ENCODE measurements around the gene LYSMD2.
"Not testable (repeated sequence)": the region's sequence is repeated elsewhere in the genome, so short reads cannot be mapped to it uniquely, and the experiment has no call there.

The LYSMD2 gene, protein sequence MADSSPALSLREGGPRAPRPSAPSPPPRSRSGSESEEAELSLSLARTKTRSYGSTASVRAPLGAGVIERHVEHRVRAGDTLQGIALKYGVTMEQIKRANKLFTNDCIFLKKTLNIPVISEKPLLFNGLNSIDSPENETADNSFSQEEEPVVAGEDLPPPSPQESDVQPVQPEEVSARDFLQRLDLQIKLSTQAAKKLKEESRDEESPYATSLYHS

DNA sequence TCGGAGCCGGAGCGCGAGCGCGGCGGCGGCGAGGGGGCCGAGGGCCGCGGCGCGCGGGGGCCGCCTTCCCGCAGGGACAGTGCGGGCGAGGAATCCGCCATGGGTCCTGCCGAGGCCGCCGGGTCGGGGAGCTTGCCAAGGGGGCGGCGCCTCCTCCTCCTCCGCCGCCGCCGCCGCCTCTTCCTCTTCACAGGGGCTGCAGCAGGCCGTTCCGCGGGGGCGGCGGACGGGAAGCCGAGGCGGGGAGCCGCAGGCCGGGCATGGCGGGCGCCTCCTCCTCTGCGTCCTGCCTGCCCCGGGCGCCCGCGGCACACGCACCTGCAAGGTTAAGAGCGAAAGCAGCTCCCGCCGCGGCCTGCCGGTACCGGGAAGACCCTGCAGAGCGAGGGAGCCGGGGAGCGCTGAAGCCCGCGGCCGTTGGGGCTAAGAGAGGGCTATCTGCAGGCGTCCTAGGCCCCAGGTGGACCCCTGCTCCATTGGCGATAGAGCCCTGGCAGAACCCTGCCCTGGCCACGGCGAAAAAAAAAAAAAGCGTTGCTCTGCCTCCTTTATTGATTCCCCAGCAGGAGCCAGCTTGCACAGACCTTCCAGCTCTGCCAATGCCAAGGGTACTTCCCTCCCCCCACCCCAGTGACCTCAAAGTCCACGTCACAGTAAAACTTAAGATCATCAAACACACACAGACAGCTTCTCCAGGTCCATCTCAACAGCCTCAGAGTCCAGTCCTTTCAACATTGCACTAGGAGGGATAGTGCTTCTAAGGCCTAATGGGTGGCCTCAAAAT lies at the start of gene LYSMD2:
Gene LYSMD2, minus strand, starts transcription at position 134 of the 784 bp plus-strand sequence. Its CDS starts 33 bp downstream, at position 101.
- no peak for DNase-seq

DNA sequence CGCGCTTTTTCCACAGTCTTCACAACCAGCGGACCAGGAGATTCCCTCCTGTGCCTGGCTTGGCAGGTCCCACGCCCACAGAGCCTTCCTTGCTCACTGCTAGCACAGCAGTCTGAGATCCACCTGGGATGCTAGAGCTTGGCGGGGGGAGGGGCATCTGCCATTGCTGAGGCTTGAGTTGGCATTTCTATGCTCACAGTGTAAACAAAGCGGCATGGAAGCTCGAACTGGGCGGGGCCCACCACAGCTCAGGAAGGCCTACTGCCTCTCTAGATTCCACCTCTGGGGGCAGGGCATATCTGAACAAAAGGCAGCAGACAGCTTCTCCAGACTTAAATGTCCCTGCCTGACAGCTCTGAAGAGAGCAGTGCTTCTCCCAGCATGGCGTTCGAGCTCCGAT lies 49.7 kb upstream of the LYSMD2 start:
- not testable (repeated sequence) for DNase-seq

DNA sequence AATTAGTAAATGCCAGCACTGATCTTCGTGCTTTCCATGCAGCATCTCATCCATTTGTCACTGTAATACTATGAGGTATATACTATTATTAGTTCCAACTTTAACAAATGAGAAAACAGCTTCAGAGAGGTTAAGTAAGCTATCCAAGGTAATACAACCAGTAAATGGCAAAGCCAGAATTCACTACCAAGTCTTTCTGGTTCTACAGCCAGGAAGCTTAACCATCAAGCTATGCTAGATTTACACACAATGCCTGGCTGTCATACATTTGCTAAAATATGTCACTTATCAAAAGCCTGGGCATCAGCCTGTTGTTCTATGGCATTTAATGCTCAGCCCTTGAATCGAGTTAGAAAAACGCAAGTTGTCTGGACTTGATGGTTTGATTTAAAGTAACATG lies 46.5 kb upstream of the LYSMD2 start:
- DNase-seq = no peak

DNA sequence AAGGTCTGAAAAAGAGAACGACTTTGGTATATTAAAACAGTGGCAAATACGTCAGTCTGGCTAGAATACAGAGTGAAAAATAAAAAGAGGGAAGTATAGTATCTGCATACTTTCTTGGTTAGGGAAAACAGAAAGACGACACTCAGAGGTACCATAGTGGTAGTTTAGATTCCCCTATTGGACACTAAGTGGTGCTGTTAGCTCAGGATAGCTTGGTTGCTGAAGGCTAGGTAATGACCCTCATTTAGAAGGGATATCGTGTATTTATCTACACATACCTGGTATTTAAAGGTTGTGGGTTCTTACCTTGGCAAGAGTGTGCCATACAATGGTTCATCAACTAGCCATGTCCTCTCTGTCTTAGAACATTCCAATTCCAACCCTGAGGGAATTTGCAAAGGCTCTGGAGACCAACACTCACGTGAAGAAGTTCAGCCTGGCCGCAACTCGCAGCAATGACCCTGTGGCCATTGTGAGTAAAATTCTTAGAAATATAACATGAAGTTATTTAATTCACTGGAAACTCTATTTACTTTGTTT lies 45.0 kb upstream of the LYSMD2 start:
- no peak for DNase-seq

DNA sequence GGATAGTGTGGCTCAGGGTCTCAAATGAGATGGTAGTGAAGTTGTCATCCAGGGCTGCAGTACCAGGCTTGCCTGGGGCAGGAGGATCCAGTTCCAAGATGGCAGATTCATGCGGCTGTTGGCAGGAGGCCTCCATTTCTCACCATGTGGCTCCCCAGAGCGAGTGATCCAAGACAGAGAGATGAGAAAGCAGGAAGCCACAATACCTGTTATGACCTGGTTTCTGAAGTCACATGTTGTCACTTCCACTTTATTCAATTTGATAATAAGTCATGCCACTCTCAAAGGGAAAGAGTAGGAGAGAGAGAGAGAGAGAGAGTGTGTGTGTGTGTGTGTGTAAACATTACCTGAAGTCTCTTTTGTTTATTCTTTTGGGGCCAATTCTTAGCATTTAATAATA lies 44.1 kb upstream of the LYSMD2 start:
- DNase-seq = no peak

DNA sequence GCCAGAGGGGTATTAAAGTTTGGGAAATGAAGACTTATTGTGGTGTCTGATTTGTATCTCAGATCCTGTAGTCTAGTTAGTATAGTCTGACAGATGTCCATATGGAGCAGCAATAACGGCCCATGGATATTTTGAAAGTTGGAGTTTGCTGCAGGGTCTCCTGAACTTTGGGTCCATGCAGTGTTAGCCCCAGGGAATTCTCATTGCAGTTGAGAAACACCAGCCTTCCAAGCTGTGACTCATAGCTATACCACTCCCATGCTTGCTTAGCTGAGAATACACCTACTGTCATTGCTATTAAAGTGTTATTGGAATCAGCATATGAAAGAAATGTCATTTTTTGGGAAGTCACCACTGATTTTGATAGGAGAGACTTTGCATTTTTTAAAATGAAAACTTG lies 43.2 kb upstream of the LYSMD2 start:
- DNase-seq = no peak

DNA sequence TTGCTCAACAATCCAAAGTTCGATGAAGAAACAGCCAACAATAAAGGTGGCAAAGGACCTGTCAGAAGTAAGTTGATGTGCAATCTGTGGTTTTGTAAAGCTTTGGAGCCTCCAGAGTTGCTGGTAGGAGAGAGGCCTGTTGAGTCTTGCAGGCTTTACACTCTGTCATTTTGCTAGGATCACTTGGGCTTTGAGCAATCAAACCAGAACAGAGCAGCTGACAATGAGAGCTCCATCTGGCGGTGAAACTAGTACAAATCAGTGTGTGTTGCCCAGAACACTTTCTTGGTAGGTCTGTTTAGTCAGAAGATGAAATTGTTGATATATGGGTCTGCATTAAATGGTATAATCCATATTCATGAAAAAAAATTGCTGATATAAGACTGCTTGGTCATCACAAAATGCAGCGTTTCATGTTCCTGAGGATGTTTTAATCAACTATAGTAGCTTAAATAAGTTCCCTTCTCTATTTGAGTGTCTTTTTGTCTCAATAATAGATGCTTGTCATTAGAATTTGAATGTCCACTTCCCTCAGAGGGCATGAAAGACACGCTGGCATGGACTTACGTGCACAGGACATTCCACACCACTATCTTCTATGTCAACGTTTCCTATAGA lies 39.6 kb upstream of the LYSMD2 start:
- DNase-seq = peak; percentile 54

DNA sequence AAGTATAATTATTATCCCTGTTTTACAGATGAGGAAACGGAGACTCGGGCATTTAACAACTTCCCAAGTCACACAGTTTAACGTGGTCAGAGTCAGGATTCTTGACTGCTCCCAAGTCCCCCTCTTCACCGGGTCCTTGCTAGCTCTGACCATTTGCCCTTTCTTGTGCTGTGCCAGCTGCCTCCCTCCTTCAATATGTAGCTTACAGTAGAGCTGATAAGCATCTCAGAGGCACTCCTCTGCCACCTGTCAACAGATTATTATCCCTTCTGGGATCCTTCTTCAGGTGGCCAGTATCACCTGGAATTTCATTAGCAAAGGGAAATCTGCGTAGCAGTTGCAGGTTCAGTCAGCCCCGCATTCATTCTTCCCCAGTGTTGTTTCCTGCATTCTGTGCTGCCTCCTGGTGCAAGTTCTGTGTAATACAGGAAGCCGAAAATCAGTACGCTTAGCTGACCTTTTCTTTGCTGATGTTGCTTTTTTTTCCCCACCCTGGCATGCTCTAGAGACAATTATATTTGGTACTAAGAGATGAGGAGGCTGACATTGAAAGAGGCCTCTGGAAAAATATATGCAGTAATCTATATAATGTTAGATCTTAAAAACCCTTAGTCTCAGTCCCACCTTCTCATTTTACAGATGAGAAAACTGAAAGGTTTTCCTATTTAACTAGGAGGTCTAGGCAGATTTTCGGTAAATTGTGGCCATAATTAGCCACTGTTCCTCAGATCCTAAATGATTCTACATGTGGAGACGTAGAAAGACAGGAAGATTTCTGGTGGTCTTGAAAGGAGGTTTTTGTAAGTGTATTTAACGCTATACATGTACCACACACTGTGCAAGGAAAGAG lies 38.7 kb upstream of the LYSMD2 start:
- no peak for DNase-seq

DNA sequence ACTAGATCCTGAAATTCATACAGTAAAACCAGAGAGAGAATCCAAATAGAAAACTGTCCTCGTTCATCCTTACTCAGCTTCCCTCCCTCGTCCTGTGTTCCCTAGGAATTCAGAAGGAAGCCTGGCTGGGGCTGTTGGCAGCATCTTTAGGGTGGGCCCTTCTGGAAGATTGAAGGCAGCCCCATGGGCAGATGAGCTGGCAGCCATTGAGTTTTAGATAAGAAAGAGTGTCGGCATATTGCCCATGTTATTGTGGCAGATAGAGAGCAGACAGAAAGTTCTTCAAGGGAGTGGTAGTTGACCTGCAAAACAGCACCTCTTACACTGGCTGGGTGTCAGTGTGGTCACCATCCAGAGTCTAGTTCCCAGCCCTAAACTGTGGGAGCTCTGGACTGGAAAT lies 37.5 kb upstream of the LYSMD2 start:
- no peak for DNase-seq

DNA sequence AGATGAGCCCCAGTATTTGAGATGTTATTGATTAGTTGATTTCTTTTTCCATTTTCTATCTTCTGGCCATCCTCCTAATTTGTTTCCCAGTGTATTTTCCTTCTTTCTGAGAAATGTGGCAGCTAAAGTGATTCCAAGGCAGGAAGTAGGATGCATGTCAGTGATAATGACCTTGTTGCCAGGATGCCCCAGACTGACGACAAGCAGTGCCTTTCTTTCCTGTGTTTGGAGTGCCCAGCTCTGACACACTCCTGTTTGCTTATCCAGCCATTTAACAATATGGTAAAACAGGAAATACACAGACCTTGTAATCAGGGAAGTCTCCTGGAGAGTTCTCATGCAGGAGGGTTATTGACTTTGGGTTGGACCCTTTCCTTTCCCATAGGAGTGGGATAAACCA lies 34.3 kb upstream of the LYSMD2 start:
- DNase-seq = no peak

DNA sequence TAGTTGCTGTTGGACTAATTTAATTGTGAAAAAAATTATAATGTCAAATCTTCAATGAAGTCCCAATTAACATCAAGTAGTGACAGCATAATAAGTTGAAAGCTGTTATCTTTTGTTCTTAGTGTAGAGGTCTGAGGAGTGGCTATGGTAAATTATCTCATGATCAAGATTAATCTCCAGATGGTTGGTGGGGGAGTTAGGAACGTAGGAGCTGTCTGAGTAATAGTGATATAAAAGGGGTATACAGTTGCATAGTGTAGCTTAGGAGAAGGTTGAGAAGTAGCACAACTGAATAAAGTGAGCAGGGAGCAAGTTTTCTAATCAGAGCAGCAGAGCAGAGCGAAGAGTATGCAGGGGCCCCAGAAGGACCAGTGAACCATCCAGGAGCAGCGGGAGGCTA lies 33.4 kb upstream of the LYSMD2 start:
- DNase-seq = no peak

DNA sequence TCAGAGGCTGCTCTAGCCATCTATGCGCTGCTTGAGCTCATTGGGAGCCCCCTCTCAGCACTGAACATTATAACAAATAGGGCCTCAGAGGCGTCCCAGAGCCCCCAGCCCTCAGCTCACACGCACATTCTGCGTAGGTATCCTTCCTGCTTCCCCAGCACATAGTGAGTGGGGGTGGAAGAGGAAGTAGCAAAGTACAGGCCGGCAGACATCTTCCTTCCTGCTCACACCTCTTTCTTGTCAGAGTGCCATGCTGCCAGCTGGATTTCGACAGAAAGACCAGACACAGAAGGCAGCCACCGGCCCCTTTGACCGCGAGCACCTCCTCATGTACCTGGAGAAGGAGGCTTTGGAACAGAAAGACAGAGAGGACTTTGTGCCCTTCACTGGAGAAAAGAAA lies 30.6 kb upstream of the LYSMD2 start:
- peak; percentile 26 for DNase-seq

DNA sequence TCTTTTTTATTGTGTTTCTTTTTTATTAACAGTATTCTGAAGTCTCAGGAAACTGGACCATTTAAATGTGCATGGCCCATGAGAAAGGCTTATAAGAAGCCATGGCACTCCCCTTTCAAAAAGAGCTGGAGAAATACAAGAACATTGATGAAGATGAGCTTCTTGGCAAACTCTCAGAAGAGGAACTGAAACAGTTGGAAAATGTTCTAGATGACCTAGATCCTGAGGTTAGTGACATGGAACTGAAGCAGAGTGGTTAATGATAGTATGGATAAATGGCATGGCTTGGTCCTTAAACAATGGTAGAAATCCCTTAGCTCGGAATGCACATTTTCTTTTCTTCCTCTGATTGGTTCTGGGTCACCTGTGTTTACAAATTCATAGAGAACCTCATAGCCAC lies 28.9 kb upstream of the LYSMD2 start:
- no peak for DNase-seq

DNA sequence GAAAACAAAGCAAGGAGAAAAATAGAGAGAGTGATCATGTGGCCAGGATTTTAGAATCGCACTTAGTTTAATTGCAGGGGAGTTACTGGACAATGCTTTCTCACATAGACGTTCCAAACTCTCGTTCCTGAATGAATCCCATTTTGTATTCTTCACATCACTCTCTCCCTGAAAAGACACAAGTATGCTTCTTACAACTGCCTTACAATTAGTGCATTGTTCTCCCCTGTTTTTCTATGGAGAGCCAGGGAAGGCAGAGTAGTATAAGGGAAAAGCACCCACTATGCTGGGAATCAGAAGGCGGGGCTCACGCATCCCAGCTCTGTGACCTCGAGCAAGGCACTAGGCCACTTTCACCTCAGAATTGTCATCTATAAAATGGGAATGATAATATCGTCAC lies 28.3 kb upstream of the LYSMD2 start:
- no peak for DNase-seq

DNA sequence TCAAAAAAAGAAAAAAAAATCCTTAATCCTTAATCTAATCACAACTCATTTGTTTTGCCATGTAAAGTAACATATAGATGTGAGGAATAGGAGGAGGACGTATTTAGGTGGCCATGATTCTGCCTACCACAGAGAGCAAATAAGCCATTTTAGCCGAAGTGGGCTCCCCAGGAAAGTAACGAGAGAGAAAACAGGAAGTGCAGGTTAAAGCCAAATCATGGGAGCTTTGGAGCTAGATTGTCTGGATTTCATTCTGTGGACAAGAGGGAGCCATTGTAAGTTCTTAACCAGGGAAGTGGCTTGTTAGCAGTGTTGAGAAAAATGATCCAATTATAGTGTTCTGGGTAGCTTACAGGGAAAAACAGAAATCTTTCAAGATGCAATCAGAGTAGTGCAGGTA lies 23.4 kb upstream of the LYSMD2 start:
- no peak for DNase-seq

DNA sequence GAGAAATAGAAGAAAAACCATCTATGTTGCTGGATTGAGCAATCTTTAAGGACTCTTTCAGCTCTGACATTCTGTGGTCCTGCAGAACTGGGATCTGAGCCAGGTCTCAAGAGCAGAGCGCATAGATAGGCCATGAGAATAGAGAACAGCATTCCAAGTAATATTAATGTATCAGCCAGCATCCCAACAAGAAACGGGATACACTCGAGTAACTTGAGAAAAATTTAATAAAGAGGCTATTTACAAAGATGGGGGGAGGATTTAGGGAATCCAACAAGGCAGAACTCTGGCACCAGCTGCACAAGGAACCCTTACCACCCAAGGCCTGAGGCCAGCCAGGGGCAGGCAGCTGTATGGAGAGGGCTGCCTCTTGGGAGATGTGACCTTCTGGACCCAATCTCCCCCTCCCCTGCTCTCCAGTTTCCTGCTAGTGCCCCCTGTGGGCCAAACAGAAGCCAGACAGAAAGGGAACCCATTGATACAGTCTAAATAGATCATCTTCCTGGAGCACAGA lies 22.2 kb upstream of the LYSMD2 start:
- DNase-seq = no peak

DNA sequence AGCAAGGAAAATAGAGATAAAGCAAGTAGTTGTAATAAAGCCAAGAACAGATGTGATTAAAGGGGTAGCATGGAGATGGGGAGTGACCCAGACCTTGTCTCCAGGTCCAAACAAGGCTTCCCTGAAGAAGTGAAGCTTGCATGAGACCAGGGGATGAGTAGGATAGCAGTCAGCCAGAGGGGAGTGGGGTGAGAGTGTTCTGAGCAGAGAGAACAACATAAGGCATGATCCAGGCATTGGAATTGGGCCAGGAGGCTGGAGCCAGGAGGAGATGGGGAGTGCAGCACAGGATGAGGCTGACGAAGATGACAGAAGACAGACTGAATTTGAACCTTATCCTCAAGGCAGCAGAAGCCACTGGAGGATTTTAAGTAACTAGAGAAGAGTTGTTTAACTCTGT lies 21.2 kb upstream of the LYSMD2 start:
- DNase-seq = no peak

DNA sequence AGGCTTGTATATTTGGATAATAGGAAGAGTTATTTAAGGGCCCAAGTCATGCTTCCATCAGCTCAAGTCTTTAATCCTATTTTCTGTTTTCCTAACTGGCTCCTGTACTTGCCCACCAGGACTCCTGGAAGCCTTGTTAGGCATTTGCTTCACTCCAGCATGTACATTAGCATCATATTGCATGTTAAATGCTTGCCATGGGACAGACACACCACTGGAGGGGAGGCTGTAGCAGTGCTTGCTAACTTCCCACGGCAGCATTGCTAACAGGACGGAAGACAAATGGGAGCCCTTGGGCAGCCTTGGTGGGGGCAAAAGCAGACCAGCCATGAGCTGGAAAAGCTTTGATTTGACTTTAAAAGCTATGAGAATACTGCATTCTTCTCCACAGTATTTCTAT lies 20.0 kb upstream of the LYSMD2 start:
- DNase-seq = no peak

DNA sequence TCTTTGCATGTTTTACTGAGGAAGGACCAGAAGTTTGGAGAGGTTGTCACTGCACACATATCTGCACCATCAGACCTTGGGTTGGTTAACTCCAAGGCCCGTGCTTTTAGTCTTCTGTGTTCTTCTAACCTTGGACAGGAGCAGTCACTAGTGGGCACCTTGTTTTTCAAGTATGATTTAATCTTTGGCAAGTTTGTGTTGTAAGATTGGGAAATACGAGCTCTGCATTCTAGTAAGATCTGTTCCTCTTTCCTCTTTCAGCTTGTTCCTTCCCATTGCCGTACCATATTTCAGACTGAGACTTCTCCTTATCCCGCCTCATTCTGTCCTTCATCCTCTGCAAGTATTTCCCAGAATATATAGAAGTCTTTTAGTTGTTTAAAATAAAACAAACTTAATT lies 19.0 kb upstream of the LYSMD2 start:
- DNase-seq = peak; percentile 23

DNA sequence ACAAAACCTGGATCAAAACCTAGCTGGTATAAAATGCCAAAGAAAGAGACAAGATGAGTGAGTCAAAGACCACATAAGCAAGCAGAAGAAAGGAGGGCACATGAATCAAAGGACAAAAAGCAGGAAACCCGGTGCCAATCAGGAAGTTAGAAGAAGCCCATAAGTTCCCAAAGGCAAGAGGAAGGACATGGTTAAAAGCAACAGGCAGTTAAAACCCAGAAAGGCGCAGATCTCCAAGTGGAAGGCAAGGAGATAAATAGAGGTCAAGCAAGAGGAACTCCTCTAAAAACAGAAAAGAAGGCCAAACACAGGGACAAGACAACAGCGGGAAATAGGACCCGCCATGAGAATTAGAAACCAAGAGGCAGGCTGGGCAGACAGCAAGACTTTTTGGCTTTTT lies 18.3 kb upstream of the LYSMD2 start:
- no peak for DNase-seq

DNA sequence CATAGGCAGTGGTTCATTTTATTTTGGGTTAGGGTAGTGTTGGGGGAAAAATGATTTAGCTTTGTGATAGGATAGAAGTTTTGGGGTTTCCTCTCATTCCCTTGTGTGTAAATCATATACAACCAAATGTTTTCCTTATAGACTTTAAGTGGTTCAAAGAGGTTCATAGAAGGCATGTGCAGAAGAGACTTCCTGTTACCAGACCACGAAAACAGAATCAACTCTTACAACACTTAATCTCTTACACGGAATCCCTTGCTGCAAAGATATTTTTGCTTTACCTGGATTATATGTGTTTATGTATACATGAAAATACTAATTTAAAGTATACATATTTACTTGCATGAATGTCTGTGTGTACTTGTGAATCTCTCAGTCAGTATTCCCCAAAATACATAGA lies 16.8 kb upstream of the LYSMD2 start:
- DNase-seq = no peak

DNA sequence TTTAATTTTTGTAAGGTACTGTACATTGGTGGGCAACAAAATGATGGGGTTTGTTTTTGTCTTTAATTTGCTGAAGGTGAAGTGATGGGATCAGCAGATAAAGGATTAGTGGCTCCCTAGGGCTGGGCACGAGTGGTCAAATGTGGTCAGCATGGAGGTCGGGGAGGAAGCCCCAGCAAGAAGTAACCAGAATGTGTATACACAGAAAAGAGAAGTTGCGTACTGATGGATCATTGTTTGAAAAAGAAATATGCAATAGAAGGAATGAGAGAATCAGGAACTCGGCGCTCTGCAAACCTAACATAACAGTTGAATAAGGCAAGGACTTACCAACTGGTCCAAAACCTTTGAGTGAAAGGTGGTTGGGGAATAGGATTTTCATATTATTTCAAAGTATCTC lies 15.4 kb upstream of the LYSMD2 start:
- DNase-seq = peak; percentile 18

Measured in KG1 (cell line).